COLO829 (cell line): ENCODE results near the gene ODAD4.
"Not testable (repeated sequence)": the region's sequence is repeated elsewhere in the genome, so short reads cannot be mapped to it uniquely, and the experiment has no call there.

Experiments
- DNase-seq: peaks from one replicate; pipeline ENCODE4 v3.0.0; 2012; ENCODE audit warnings: low spot score

Gene ODAD4

GRCh38 chr17:42002175-42002791 is 71.9 kb downstream of the ODAD4 start:
- no peak for DNase-seq

- DNase-seq, result peak; percentile 40
These were observed 72.4 kb downstream of the ODAD4 start for GRCh38 chr17:42002792-42003301.

GRCh38 chr17:42005166-42005565 is 74.7 kb downstream of the ODAD4 start:
- no peak for DNase-seq

- no peak for DNase-seq
These were observed 78.8 kb downstream of the ODAD4 start for GRCh38 chr17:42009170-42009569.

- DNase-seq, result not testable (repeated sequence)
These were observed 79.9 kb downstream of the ODAD4 start for GRCh38 chr17:42010266-42010680.

GRCh38 chr17:42010898-42011516 is 80.6 kb downstream of the ODAD4 start:
- DNase-seq, result no peak

GRCh38 chr17:42012363-42012762 is 81.9 kb downstream of the ODAD4 start:
- not testable (repeated sequence) for DNase-seq

GRCh38 chr17:42013740-42014139 is 83.3 kb downstream of the ODAD4 start:
- DNase-seq, result not testable (repeated sequence)
